ENCODE data around the gene RFX2.
"Not testable (repeated sequence)": the region's sequence is repeated elsewhere in the genome, so short reads cannot be mapped to it uniquely, and the experiment has no call there.

The RFX2 gene

DNA sequence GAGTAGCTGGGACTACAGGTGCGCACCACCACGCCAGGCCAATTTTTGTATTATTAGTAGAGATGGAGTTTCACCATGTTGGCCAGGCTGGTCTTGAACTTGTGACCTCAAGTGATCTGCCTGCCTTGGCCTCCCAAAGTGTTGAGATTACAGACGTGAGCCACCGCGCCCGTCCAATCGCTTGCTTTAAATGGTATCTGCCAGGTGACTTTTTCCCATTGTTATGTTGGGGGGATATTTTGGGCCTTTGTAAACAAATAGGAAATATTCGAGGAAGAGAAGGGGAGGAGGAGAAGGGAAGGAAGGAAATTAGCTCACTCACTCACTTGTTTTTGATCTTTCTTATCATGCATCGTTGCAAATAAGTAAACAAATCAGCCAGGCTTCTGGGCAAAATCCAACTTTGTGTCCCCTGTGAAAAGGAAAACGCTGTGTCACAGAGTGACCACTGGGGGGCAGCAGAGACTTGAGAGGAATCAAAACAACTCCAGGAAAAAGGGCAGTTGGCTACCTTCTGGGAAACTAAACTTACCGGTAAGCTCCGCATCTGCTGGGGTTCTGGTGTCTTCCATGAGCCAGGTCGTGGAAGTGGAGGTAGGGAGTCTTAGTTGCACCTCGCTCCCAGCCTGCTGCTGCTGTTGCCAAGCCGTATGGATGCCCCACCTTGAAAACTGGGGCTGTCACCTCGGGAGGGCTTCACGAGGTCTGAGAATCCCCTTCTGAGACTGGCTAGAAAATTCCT lies 123.1 kb downstream of the RFX2 start:
- peak; percentile 70 for DNase-seq

DNA sequence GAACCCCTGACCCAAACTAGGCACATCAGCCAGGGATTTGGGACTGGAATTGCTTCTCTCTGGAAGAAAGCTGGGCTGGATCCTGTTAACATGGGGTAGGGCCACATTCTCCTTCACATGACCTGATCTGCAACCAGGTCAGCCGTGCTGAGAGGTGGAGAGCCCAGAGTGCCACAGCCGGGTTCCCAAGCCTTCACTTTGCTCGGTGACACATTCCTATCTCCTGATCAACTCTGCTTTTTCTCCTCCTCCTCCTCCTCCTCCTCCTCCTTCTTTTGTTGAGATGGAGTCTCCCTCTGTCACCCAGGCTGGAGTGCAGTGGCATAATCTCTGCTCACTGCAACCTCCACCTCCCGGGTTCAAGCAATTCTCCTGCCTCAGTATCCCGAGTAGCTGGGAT lies 124.5 kb downstream of the RFX2 start:
- not testable (repeated sequence) for DNase-seq

GRCh38 chr19:5985098-5985783 lies 125.1 kb downstream of the RFX2 start:
- DNase-seq: no peak

DNA sequence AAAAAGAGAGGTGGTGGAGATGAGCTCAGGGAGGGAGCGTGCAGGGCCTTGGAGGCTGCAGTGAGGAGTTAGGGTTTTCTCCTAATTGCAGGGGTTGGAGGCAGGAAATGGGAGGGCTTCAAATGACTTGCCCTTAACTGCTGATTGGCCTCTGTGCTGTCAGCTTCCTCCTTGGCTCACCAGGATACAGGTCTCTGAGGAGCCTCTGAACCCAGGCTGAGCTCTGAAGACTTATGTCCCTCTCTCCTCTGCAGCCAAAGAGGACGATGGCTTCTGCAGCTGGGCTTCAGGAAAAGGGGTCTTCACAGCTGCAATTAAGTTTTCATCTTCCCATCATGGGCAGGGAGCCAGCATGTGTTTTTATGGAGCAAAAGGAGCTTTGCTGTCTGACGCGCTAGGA lies 125.7 kb downstream of the RFX2 start:
- DNase-seq: no peak

GRCh38 chr19:5983367-5983955 lies 126.8 kb downstream of the RFX2 start:
- no peak for DNase-seq

GRCh38 chr19:5978606-5979552 lies 131.4 kb downstream of the RFX2 start:
- DNase-seq: no peak

DNA sequence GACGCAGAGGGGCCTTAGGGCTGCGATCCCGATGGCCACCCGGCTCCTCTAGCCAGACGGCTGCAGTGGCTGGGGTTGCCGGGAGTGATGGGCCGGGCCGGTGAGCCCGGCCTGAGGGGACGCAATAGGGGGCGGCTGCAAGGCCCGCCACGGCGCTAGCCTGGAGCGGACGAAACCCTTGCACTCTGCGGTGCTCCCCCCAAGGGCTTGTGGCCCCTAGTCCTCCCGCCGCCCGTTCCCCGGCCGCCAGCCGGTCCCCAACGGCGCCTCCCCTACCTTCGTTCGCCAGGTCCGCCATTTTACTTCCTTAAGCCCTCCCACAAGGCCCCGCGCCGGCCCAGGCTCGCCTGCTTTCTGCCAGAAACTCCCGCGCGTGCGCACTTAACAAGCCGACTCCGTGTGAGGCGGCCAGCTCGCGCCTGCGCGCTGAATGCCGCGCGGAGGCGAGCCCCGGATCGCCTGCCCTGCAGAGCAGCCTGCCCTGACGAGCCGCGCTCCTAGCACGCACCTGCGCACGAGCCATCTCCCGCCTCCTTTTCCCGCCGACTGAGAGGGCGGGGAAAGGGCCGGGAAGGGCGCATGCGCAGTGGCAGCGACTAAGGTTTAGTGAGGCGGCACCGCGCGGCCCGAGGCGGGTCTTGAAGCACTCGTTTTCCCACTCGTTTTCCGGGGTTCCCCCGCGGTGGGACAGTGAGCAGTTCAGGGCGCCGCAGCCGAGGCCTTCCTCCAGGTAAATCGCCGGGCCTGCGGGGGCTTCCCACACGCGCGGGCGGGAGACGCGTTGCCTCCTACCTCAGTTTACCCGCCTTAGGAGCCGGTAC lies 132.3 kb downstream of the RFX2 start, which contains the start of gene RANBP3:
Gene RANBP3, minus strand, starts transcription at position 356 of the 821 bp plus-strand sequence. Its CDS starts 58 bp downstream, at position 298.
- peak; percentile 93 for DNase-seq

DNA sequence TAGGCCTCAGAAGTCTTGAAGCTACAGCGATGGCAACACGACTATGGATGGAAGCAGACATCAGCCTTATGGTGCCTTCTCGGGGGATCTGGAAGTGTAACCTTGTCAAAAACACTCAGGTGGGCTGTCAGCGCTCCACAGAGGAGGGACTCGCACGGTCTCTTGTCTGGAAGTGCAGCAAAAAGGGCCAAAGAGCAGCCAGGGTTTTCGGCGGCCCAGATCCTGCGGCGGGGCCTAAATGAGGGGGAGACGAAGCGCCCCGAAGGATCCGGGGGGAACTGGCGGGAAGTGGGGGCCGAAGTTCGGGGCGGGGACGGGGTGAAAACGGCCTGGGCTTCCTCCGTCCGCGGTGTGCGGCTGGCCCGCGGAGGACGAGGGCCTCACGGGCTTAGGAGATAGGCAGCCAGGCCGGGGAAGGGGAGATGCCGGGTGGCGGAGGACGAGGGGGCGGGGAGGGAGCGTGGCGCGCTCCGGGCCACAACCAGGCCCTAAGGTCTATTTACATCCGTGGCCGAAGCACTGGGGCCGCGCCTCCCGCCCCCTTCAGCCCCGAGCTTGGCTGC lies 133.0 kb downstream of the RFX2 start:
- no peak for DNase-seq

- no peak for DNase-seq
Observed at GRCh38 chr19:5976768-5977167, 133.5 kb downstream of the RFX2 start.

GRCh38 chr19:5975388-5975728 lies 134.9 kb downstream of the RFX2 start:
- DNase-seq: no peak

DNA sequence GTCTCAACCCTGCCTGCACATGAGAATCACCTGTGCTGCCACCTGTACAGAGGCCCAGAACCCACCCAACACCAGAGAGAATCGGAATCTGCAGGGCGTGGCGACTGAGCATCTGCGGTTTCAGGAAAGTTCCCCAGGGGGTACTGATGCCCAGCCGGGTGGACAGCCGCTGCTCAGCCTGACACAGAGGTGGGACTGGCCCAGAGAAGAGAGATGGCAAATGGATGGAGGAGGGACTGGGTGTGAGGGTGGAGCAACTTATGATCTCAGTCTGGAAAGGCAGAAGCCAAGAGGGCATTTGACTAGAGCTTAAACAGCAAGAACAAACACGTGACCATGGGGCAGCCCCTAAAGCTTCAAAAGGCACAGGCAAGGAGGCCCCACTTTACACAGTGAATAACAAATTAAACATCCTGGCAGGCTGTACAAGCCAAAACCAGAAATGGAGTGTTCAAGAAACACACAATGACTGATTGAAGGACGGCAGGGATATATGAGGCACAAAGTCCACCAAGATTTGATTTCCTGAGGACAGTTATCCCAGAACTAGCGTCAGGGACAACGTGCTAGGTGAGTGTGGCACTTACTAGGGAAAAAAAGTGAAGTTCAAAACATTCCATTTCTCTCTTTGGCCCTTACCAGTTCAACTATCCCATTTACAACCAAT lies 135.4 kb downstream of the RFX2 start:
- DNase-seq: no peak

- no peak for DNase-seq
Observed at GRCh38 chr19:5973867-5974635, 136.2 kb downstream of the RFX2 start.

- DNase-seq: no peak
Observed at GRCh38 chr19:5973376-5973775, 136.9 kb downstream of the RFX2 start.

DNA sequence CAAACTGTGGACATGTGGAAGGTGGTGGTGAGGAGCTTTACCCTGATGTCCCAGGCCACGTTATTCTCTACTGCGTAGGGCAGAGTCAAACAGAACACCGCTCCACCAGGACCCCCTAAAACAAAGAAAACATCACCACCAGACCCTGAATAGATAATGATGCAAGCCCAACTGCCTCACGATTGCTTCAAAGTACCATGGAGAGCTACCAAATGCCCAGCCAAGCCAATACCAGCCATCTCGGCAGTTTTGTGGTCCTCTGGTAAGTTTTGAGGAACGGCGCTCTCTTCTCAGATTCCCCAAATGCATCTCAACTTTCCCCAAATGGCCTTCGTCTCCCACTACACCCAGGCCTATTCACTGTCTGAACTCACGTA lies 138.0 kb downstream of the RFX2 start:
- DNase-seq: no peak

- DNase-seq: no peak
Observed at GRCh38 chr19:5971714-5972354, 138.5 kb downstream of the RFX2 start.

DNA sequence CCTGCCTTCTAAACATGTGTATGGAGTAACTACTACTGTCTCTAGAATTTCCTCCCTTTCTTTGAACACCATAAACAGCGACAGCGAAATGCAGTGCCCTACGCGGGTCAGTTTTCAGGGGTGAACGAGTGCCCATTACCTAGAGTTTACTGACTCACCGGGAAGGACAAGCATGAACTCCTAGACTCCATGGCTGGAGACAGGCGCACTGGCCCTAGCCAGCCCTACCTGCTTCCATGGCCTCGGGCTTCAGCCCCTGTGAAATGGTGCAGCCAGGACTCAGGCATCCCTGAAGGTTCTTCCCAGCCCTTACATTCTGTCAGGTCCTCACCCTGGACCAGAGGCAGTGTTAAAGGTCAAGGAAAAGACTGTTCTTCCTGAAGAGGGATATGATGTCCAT lies 140.8 kb downstream of the RFX2 start:
- no peak for DNase-seq

DNA sequence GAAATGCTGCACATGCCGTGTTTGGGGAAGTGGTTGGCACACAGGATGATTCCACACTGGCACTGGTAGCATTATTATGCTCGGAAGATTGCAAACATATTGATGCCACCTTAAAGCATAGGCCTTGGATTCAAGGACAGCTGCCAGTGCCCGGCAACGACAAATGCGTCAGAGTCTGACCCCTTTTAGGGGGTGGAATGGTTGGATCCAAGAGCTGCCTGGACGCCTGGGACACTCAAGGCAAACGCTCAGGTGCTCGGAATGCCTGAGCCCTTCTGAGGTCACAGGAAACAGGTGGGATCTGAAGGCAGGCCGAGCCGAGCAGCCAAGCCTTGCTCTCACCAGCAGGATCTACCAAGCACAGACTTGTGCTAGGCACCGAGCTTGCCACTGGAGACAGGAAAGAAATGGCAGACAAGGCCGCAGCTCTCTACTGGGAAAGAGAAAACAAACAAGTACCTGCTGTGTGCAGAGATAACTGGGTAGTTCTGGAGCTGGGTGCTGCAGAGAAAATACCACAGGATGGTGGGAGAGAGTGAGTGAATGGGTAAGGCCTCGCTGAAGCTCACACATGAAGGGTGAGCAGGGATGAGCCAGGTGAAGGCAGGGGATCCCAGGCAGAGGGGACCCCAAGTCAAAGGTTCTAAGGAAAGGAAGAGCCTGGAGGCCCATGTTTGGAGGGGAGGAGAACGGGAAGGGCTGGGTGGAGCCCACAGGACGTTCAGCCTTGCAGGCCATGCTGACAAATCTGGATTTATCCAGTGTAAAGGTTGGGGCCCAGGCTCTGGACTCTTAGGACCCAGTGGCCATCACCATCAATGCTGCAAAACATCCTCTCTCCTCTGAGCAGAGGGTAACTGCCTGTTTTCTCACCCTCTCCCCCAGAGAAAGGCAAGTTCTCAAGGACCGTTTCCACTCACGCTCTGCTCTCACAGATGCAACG lies 141.6 kb downstream of the RFX2 start:
- DNase-seq: no peak

DNA sequence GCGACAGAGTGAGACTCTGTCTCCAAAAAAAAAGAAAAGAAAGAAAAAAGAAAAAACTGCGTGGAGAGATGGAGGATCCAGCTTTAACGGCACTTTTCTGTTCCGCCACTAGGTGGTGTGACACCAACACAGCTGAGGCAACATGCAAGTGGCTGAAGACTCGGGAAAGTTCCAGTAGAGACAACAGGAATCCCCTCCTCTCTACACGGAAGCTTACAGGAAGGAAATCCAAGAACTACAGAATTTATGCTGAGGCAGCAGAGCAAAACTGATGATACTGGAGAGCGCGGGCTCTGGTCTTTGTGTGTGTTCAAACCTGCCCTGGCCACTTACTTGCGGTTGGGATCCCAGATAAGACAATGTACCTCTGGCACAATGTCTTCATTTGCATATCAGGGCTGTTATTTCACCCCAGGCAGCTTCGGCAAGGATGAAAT lies 142.3 kb downstream of the RFX2 start:
- peak; percentile 23 for DNase-seq

DNA sequence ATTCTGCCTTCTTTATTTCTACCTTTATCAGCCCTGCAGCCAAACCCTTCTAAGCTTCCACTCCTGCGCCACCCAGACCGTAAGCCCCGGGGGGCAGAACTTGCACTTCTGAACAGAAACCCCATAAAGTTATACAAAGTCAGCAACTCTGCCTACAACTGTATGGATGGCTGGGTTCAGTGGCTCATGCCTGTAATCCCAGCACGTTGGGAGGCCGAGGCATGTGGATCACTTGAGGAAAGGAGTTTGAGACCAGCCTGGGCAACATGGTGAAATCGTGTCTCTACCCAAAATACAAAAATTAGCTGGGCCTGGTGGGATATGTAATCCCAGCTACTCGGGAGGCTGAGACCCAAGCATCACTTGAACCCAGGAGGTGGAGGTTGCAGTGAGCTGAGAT lies 142.7 kb downstream of the RFX2 start:
- no peak for DNase-seq
